Fibroblast of the conjunctiva (primary cell): ENCODE data around the gene RGS19.

ENCODE experiments used
- DNase-seq: peaks from one replicate; pipeline ENCODE4 v3.0.0-alpha.2; 2010; ENCODE audit warnings: low read depth

Gene RGS19

GRCh38 chr20:64035066-64035932, 44.0 kb downstream of the RGS19 start:
- DNase-seq, result no peak

- no peak for DNase-seq
These were observed 45.3 kb downstream of the RGS19 start for GRCh38 chr20:64033981-64034493.

- no peak for DNase-seq
These were observed 46.4 kb downstream of the RGS19 start for GRCh38 chr20:64032706-64033624.

- no peak for DNase-seq
These were observed 47.5 kb downstream of the RGS19 start for GRCh38 chr20:64031822-64032314.

GRCh38 chr20:64030371-64031134, 48.8 kb downstream of the RGS19 start:
- no peak for DNase-seq

- DNase-seq, result no peak
These were observed 49.8 kb downstream of the RGS19 start for GRCh38 chr20:64029293-64030117.

GRCh38 chr20:64027981-64028685, 51.2 kb downstream of the RGS19 start:
- no peak for DNase-seq

- no peak for DNase-seq
These were observed 53.4 kb downstream of the RGS19 start for GRCh38 chr20:64025826-64026412.

GRCh38 chr20:64025101-64025825, 54.1 kb downstream of the RGS19 start:
- DNase-seq, result no peak

- DNase-seq, result no peak
These were observed 55.0 kb downstream of the RGS19 start for GRCh38 chr20:64024141-64024990.

- no peak for DNase-seq
These were observed 55.8 kb downstream of the RGS19 start for GRCh38 chr20:64023361-64024140.
